ENCODE data around the gene POLR2B. TPM values are rescaled to one million over a fixed set of nuclear protein-coding genes. Genes with fewer than 3 reads are reported as not detected.

Gene POLR2B
- total and polyA plus RNA-seq, 2 of the 4 experiments (the other 2 are of a cell fraction): 74.0 to 106 TPM

DNA sequence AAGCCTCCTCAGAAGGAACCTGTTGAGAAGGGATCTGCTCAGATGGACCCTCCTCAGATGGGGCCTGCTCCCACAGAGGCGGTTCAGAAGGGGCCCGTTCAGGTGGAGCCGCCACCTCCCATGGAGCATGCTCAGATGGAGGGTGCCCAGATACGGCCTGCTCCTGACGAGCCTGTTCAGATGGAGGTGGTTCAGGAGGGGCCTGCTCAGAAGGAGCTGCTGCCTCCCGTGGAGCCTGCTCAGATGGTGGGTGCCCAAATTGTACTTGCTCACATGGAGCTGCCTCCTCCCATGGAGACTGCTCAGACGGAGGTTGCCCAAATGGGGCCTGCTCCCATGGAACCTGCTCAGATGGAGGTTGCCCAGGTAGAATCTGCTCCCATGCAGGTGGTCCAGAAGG, 48.1 kb upstream of the POLR2B start:
- no peak overlapping the region for H3K56ac ChIP-seq (ENCODE audit: extremely low read depth, insufficient read depth, low read length)
- POLR2A ChIA-PET (ENCODE audit: unreplicated experiment): interaction anchor here (0.5 kb wide), 1 partner anchor 12 kb away, joined by 3 read pairs; no protein-coding TSS in a partner anchor
- TF ChIP-seq RFX5 (IDR thresholded peaks at IDR 0.05; ENCODE audit: low read depth, low read length) (no peak), MXI1 (IDR thresholded peaks at IDR 0.05; ENCODE audit: borderline replicate concordance, low read depth, low read length) (no peak), MAFK (IDR thresholded peaks at IDR 0.05; ENCODE audit: low read depth, low read length) (no peak), NFE2L2 (IDR thresholded peaks at IDR 0.05; ENCODE audit: low read depth, low read length) (no peak), CHD1 (IDR thresholded peaks at IDR 0.05; ENCODE audit: low read depth, low read length) (no peak), POLR2A (IDR thresholded peaks at IDR 0.05; ENCODE audit: low read depth, low read length) (no peak), RAD21 (IDR thresholded peaks at IDR 0.05; ENCODE audit: low read length) (no peak), SMC3 (IDR thresholded peaks at IDR 0.05; ENCODE audit: low read depth, low read length) (no peak), RCOR1 (IDR thresholded peaks at IDR 0.05; ENCODE audit: insufficient replicate concordance, low read length) (no peak), FOS (IDR thresholded peaks at IDR 0.05; ENCODE audit: low read depth, low read length) (no peak), BHLHE40 (IDR thresholded peaks at IDR 0.05; ENCODE audit: low read depth, low read length) (no peak)
- TF ChIP-seq, protein P1, sequence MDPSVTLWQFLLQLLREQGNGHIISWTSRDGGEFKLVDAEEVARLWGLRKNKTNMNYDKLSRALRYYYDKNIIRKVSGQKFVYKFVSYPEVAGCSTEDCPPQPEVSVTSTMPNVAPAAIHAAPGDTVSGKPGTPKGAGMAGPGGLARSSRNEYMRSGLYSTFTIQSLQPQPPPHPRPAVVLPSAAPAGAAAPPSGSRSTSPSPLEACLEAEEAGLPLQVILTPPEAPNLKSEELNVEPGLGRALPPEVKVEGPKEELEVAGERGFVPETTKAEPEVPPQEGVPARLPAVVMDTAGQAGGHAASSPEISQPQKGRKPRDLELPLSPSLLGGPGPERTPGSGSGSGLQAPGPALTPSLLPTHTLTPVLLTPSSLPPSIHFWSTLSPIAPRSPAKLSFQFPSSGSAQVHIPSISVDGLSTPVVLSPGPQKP (IDR thresholded peaks at IDR 0.05; ENCODE audit: borderline replicate concordance, low read depth, low read length): no peak
- TF ChIP-seq, protein P2, sequence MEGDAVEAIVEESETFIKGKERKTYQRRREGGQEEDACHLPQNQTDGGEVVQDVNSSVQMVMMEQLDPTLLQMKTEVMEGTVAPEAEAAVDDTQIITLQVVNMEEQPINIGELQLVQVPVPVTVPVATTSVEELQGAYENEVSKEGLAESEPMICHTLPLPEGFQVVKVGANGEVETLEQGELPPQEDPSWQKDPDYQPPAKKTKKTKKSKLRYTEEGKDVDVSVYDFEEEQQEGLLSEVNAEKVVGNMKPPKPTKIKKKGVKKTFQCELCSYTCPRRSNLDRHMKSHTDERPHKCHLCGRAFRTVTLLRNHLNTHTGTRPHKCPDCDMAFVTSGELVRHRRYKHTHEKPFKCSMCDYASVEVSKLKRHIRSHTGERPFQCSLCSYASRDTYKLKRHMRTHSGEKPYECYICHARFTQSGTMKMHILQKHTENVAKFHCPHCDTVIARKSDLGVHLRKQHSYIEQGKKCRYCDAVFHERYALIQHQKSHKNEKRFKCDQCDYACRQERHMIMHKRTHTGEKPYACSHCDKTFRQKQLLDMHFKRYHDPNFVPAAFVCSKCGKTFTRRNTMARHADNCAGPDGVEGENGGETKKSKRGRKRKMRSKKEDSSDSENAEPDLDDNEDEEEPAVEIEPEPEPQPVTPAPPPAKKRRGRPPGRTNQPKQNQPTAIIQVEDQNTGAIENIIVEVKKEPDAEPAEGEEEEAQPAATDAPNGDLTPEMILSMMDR (conservative IDR thresholded peaks at IDR 0.05; ENCODE audit: low read depth, low read length): no peak
- H2BK20ac ChIP-seq (ENCODE audit: low read depth, low read length): no peak overlapping the region
- DNase-seq (no peak), ATAC-seq (ENCODE audit: low read depth) (no peak)
- H3K4me1 ChIP-seq (ENCODE audit: control insufficient read depth, insufficient read depth, low read length): no peaks in the 10 kb centered on the region
- no peak overlapping the region for H3K14ac ChIP-seq (replicated peaks; ENCODE audit: low read depth, low read length)
- H3K9me1 ChIP-seq (ENCODE audit: insufficient read depth, low read length): peaks cover 2% of the 10 kb centered on the region; the same call in 1 of the 2 replicates
- H3K9me3 ChIP-seq (ENCODE audit: control insufficient read depth, insufficient read depth, low read length): no peaks in the 10 kb centered on the region
- no peak overlapping the region for H3K4me3 ChIP-seq (ENCODE audit: insufficient read depth, low read depth, low read length)
- no TSS peak for BruUV-seq (replicated peaks)
- H4K91ac ChIP-seq (ENCODE audit: insufficient read depth, low read depth, low read length): no peak overlapping the region
- H3K23ac ChIP-seq (ENCODE audit: low read depth, low read length): no peak overlapping the region
- no peaks in the 10 kb centered on the region for H3K27me3 ChIP-seq (ENCODE audit: control insufficient read depth, insufficient read depth, low read length)
- H3K4me2 ChIP-seq (ENCODE audit: low read depth, low read length): no peak overlapping the region
- H3K79me1 ChIP-seq (ENCODE audit: low read depth in 1 of 2, low read length in 2 of 2): peaks cover 24 to 38% of the 10 kb centered on the region in 2 experiments
- no peak overlapping the region for H2AK5ac ChIP-seq (ENCODE audit: low read depth, low read length)
- H4K8ac ChIP-seq (ENCODE audit: low read depth in 2 of 2, low read length in 2 of 2): no peak overlapping the region
- H2AFZ ChIP-seq (replicated peaks; ENCODE audit: low read length, poor library complexity): no peak overlapping the region
- H2BK15ac ChIP-seq (ENCODE audit: low read depth, low read length): no peak overlapping the region
- in situ Hi-C loops (cut with MboI; ENCODE audit: low sequenced_read_pairs): no loop called here
- peaks cover 19% of the 10 kb centered on the region for H3K36me3 ChIP-seq (ENCODE audit: control insufficient read depth, insufficient read depth, low read length)
- no peak overlapping the region for H4K5ac ChIP-seq (ENCODE audit: low read depth, low read length)
- no peak overlapping the region for H3K27ac ChIP-seq (ENCODE audit: insufficient read depth, low read length)
- H3K18ac ChIP-seq (ENCODE audit: low read depth, low read length): no peak overlapping the region
- dilution Hi-C loops (cut with HindIII; ENCODE audit: low sequenced_read_pairs, unreplicated experiment): no loop called here
- no peak overlapping the region for H2BK5ac ChIP-seq (ENCODE audit: low read depth, low read length, poor library complexity, severe bottlenecking)
- H3K4ac ChIP-seq (ENCODE audit: low read depth, low read length): no peak overlapping the region
- no peak overlapping the region for H3K9ac ChIP-seq (ENCODE audit: low read depth, low read length)
- intact Hi-C loops (cut with micrococcal nuclease): no loop called here
- 100% methylated on average over 5 of the region's 7 CpGs; no CpG with 5 or more reads in 1 of the 2 experiments for WGBS, 2 experiments (ENCODE audit: extremely low coverage in 2 of 2, insufficient read length in 1 of 2)
- no peaks in the 10 kb centered on the region for H4K20me1 ChIP-seq (ENCODE audit: insufficient read depth, low read length)
- CTCF ChIA-PET: no interaction called here
- H2BK120ac ChIP-seq (ENCODE audit: low read depth, low read length): no peak overlapping the region
- no peak overlapping the region for H2AK9ac ChIP-seq (replicated peaks; ENCODE audit: low read depth, low read length, poor library complexity)

Measured in IMR-90 (cell line).